ENCODE results near the gene LZIC. TPM values are rescaled to one million over a fixed set of nuclear protein-coding genes. Genes with fewer than 3 reads are reported as not detected.

LZIC gene
- total RNA-seq (2014; rRNA removed) (27.2 and 32.5 TPM in 2 replicates), Bru-seq, nascent RNA (percentile 63 among the genes with signal in this experiment), BruChase-seq, experiment 1, labeled RNA remaining after a 6-hour chase (percentile 87 among the genes with signal in this experiment), BruChase-seq, experiment 2, labeled RNA remaining after a 2-hour chase (percentile 69 among the genes with signal in this experiment)
- long read RNA-seq, transcript LZIC-201 (8 exons, 945 nt) = minor isoform, 9 of 45 reads
- long read RNA-seq, transcript LZIC-202 (8 exons, 2,281 nt) = major isoform, 11 of 45 reads
- long read RNA-seq, partial matches to known transcripts = 3 of 45 reads
- long read RNA-seq, other reads (novel, unspliced or antisense) = 22 of 45 reads

DNA sequence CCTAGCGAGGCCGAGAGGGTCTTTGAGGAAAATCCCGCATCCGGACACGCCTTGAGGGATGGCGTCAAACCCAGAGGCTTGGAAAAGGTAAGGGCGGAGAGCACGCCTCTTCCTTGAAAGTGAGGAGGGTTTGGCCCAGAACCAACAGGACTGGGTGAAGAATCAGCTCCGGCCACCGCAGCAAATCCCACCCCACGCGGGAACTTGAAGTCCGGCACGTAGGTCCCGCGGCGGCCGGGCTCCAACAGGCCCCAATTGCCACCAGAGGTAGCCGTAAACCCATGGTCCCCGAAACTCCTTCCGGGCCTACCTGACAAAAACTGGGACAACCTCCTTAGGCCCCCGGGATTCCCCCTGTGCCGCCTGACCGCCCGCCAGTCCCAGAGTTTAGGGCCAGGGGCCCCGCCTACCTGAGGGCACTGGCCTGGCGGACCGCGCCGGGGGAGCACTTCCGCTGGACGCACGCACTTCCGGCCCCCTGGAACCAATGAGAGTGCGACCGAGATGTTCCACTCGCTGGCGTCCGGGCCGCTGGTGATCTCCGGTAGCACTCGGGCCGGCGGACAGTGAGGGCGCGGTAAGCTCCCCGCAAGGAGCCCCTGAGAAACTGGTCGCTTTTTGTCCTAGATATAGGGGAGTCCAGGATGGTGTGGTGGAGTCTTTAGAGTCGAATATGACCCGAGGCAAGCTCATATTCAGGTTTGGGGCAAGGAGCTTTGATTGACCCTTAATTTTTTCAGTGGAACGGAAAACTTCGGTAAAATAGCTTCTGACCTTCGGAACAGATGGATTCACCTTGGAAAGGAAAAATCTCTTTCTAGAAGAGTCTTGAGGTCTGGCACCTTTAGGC is at the start of gene LZIC, which contains the start of gene NMNAT1:
Gene LZIC, minus strand, starts transcription at position 453 of the 850 bp plus-strand sequence. CDS start 6,772 bp downstream, outside the sequence.
Gene NMNAT1, plus strand, starts transcription at position 537 of the 850 bp plus-strand sequence. CDS start 28,599 bp downstream, outside the sequence.
- Histone ChIP-seq H3K9me3 (ENCODE audit: low read length) (no peaks in the 10 kb centered on the region), H3K9ac (ENCODE audit: low read length) (peak within 1 kb of the TSS; percentile 98), H3K4me1 (ENCODE audit: insufficient read depth, low read length) (peaks cover 10% of the 10 kb centered on the region; the same call in 1 of the 2 replicates), H3K27me3 (ENCODE audit: low read length) (no peaks in the 10 kb centered on the region), H3K4me3 (ENCODE audit: low read length) (peak within 1 kb of the TSS; percentile 98), H4K20me1 (ENCODE audit: low read length) (no peaks in the 10 kb centered on the region), H3K9me2 (replicated peaks; ENCODE audit: low read length) (no peaks in the 10 kb centered on the region), H3K27ac (ENCODE audit: low read length) (peak within 1 kb of the TSS; percentile 93), H2AFZ (ENCODE audit: low read length) (peak within 1 kb of the TSS; percentile 85), H3K4me2 (ENCODE audit: low read length) (peak within 1 kb of the TSS; percentile 89), H3K79me2 (ENCODE audit: low read length) (peaks cover 23% of the 10 kb centered on the region), H3K36me3 (ENCODE audit: low read depth, low read length) (no peaks in the 10 kb centered on the region), H3F3A (ENCODE audit: low read length, unreplicated experiment) (no peaks in the 10 kb centered on the region)
- DNase-seq = peak; percentile 93
- intact Hi-C loops (cut with micrococcal nuclease) = loop anchor here (1.0 to 10.0 kb wide), 4 partner anchors 50 to 212 kb away; partner anchors contain the start of gene UBE4B
- no TSS peak for BruUV-seq (replicated peaks)
- ATAC-seq = peak; percentile 97
- CTCF ChIA-PET = interaction anchor here (0.6 to 2.1 kb wide), 3 partner anchors 49 to 71 kb away, joined by 3 to 8 read pairs (median 4); no protein-coding TSS in a partner anchor
- POLR2A ChIA-PET (ENCODE audit: unreplicated experiment) = interaction anchor here (0.6 to 1.0 kb wide), 5 partner anchors 50 to 404 kb away, joined by 3 to 20 read pairs (median 3); partner anchors contain the start of gene SLC25A33
- TF ChIP-seq EZH2phosphoT487 (IDR thresholded peaks at IDR 0.05; ENCODE audit: borderline replicate concordance, low read length) (no peak), EZH2 (IDR thresholded peaks at IDR 0.05; ENCODE audit: low read length, unreplicated experiment) (no peak), CTCF (conservative IDR thresholded peaks at IDR 0.05; ENCODE audit: low read depth, low read length) (no peak)

GRCh38 chr1:9992910-9993309 is 49.7 kb upstream of the LZIC start:
- TF ChIP-seq CTCF (conservative IDR thresholded peaks at IDR 0.05; ENCODE audit: low read depth, low read length) = no peak
- no peak for TF ChIP-seq EZH2phosphoT487 (IDR thresholded peaks at IDR 0.05; ENCODE audit: borderline replicate concordance, low read length)
- TF ChIP-seq EZH2 (IDR thresholded peaks at IDR 0.05; ENCODE audit: low read length, unreplicated experiment) = no peak
- Histone ChIP-seq H3K9ac (ENCODE audit: low read length) (no peak overlapping the region), H4K20me1 (ENCODE audit: low read length) (no peaks in the 10 kb centered on the region), H3F3A (ENCODE audit: low read length, unreplicated experiment) (peaks cover 4% of the 10 kb centered on the region), H3K9me3 (ENCODE audit: low read length) (no peaks in the 10 kb centered on the region), H3K27me3 (ENCODE audit: low read length) (no peaks in the 10 kb centered on the region), H3K4me1 (ENCODE audit: insufficient read depth, low read length) (peaks cover 6% of the 10 kb centered on the region; the same call in 1 of the 2 replicates), H3K27ac (ENCODE audit: low read length) (no peak overlapping the region), H3K36me3 (ENCODE audit: low read depth, low read length) (no peaks in the 10 kb centered on the region), H2AFZ (ENCODE audit: low read length) (no peak overlapping the region), H3K4me2 (ENCODE audit: low read length) (no peak overlapping the region), H3K79me2 (ENCODE audit: low read length) (no peaks in the 10 kb centered on the region), H3K9me2 (replicated peaks; ENCODE audit: low read length) (no peaks in the 10 kb centered on the region), H3K4me3 (ENCODE audit: low read length) (no peak overlapping the region)
- BruUV-seq (replicated peaks) = no TSS peak
- intact Hi-C loops (cut with micrococcal nuclease) = no loop called here
- ChIA-PET CTCF (no interaction called here), POLR2A (ENCODE audit: unreplicated experiment) (no interaction called here)
- DNase-seq (no peak), ATAC-seq (no peak)
